Endothelial cell of umbilical vein (primary cell): Measurements from ENCODE around the gene MAML3.

Experiments
- EZH2 ChIP-seq: IDR thresholded peaks from 2 replicates; pipeline ENCODE4 v1.6.1; 2012; ENCODE audit warnings: borderline replicate concordance, low read depth, mild to moderate bottlenecking, moderate library complexity, low read length, inconsistent platforms; ENCODE audit not compliant: severe bottlenecking
- FOS ChIP-seq: IDR thresholded peaks from 2 replicates; pipeline ENCODE4 v1.6.1; 2011; ENCODE audit warnings: mild to moderate bottlenecking, low read length, moderate library complexity, borderline replicate concordance; ENCODE audit not compliant: insufficient read depth
- GATA2 ChIP-seq: IDR thresholded peaks from 2 replicates; pipeline ENCODE4 v1.7.0; 2011; ENCODE audit warnings: low read depth, mild to moderate bottlenecking, moderate library complexity, mixed read lengths, low read length; ENCODE audit not compliant: insufficient read length, insufficient read depth
- JUN ChIP-seq: IDR thresholded peaks from 2 replicates; pipeline ENCODE4 v1.6.1; 2011; ENCODE audit warnings: borderline replicate concordance, low read depth; ENCODE audit not compliant: insufficient read length, insufficient read depth
- MYC ChIP-seq: IDR thresholded peaks from one replicate; pipeline ENCODE4 v1.6.1; 2011; ENCODE audit warnings: mild to moderate bottlenecking, low read depth, low read length
- POLR2A ChIP-seq: IDR thresholded peaks from 2 replicates; pipeline ENCODE4 v1.6.1; 2012; ENCODE audit warnings: low read depth, mild to moderate bottlenecking, control low read depth, low read length
- POLR2AphosphoS5 ChIP-seq: IDR thresholded peaks from 2 replicates; pipeline ENCODE4 v1.6.1; 2012; ENCODE audit warnings: low read depth, mild to moderate bottlenecking, control low read depth, low read length, moderate library complexity; ENCODE audit not compliant: insufficient read depth
- TF ChIP-seq, protein P1 (sequence below), 2 donors: IDR thresholded peaks; 1 replicate in 1 of 2; 2 replicates in 1 of 2; pipeline ENCODE4 v1.5.1; 2011; ENCODE audit warnings: low read length in 2 of 2, mild to moderate bottlenecking in 2 of 2, moderate library complexity in 2 of 2, control low read depth in 1 of 2, inconsistent platforms in 1 of 2, low read depth in 1 of 2; ENCODE audit not compliant: insufficient read depth in 1 of 2; ENCODE audit errors: extremely low read depth in 1 of 2
- TF ChIP-seq, protein P2 (sequence below): IDR thresholded peaks from 2 replicates; pipeline ENCODE4 v1.6.1; 2011; ENCODE audit not compliant: insufficient read depth, insufficient read length

DNA sequence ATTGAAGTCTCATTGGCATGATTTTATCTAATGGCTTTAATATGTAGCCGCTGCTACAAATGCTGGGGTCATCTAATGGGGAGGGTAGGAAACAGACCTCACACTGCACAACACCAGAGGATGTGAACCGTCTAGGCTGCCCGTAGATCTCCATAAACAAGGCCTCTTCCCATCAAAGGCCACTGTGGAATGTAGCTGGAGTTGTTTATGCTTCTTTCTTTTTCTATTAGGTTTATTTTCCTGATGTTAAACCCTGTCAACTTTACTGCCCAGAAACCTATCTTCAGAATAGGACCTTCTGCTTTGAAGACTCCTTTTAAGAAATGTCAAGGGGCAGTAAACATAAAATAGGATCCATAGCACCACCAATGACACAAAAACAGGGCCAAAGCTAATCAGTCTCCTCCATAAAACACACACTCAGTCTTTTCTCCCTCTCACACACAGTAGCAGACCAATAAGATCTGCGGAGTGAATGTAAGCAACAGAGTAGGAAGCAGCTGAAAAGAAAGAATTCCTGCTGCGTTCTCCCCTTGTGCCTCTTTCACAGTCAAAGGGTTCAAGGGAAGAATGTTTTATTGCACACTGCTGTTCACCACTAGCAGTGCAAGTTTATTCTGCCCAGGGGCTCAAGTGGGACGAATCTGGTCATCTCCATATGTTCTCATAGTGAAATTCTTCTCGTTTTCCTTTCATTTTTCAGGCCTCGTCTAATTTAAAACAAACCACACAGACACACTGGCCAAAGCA lies 72.2 kb downstream of the MAML3 start:
- TF ChIP-seq, protein P1, sequence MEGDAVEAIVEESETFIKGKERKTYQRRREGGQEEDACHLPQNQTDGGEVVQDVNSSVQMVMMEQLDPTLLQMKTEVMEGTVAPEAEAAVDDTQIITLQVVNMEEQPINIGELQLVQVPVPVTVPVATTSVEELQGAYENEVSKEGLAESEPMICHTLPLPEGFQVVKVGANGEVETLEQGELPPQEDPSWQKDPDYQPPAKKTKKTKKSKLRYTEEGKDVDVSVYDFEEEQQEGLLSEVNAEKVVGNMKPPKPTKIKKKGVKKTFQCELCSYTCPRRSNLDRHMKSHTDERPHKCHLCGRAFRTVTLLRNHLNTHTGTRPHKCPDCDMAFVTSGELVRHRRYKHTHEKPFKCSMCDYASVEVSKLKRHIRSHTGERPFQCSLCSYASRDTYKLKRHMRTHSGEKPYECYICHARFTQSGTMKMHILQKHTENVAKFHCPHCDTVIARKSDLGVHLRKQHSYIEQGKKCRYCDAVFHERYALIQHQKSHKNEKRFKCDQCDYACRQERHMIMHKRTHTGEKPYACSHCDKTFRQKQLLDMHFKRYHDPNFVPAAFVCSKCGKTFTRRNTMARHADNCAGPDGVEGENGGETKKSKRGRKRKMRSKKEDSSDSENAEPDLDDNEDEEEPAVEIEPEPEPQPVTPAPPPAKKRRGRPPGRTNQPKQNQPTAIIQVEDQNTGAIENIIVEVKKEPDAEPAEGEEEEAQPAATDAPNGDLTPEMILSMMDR (IDR thresholded peaks at IDR 0.05; ENCODE audit: extremely low read depth in 1 of 2, insufficient read depth in 1 of 2, low read depth in 1 of 2, low read length in 2 of 2): no peak
- TF ChIP-seq POLR2A (no peak), MYC (no peak), EZH2 (no peak), POLR2AphosphoS5 (no peak), FOS (no peak), JUN (no peak), GATA2 (no peak)
- TF ChIP-seq, protein P2, sequence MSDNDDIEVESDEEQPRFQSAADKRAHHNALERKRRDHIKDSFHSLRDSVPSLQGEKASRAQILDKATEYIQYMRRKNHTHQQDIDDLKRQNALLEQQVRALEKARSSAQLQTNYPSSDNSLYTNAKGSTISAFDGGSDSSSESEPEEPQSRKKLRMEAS: no peak
